Right lung (tissue), 5 donors: ENCODE measurements around the gene SCAMP2. TPM values are rescaled to one million over a fixed set of nuclear protein-coding genes. Genes with fewer than 3 reads are reported as not detected.

Source experiments
- DNase-seq, 2 donors: peaks; one replicate each; pipeline ENCODE4 v3.0.0-alpha.2; 2013
- polyA plus RNA-seq, 5 donors: library from polyadenylated mRNA; unstranded; fragments of 120-200 nt; gene quantifications; one replicate each; pipeline versions ENCODE4 v1.2.1 to v1.2.3, GENCODE V29; 2013; ENCODE audit warnings: inconsistent platforms in 1 of 5, low replicate concordance in 1 of 5; ENCODE audit not compliant: insufficient read length in 5 of 5, insufficient read depth in 1 of 5

Gene SCAMP2
- polyA plus RNA-seq, 5 donors = 41.9 to 64.1 (median 48.2) TPM

GRCh38 chr15:74864296-74864695 is 8.9 kb downstream of the SCAMP2 start:
- no peak for DNase-seq

GRCh38 chr15:74863239-74864056 is 9.7 kb downstream of the SCAMP2 start:
- DNase-seq = no peak

GRCh38 chr15:74858369-74858740 is 14.8 kb downstream of the SCAMP2 start:
- DNase-seq = no peak

- no peak for DNase-seq
Measured at GRCh38 chr15:74857671-74858368, 15.3 kb downstream of the SCAMP2 start.

GRCh38 chr15:74857082-74857655 is 16.0 kb downstream of the SCAMP2 start:
- no peak for DNase-seq

- no peak for DNase-seq
Measured at GRCh38 chr15:74856537-74856936, 16.6 kb downstream of the SCAMP2 start.

GRCh38 chr15:74855857-74856256 is 17.3 kb downstream of the SCAMP2 start:
- DNase-seq = no peak

- DNase-seq = no peak
Measured at GRCh38 chr15:74854453-74855022, 18.6 kb downstream of the SCAMP2 start.

GRCh38 chr15:74851960-74852359 is 21.2 kb downstream of the SCAMP2 start:
- DNase-seq = no peak

- DNase-seq = no peak
Measured at GRCh38 chr15:74850393-74850792, 22.8 kb downstream of the SCAMP2 start.

- no peak for DNase-seq
Measured at GRCh38 chr15:74847432-74847831, 25.7 kb downstream of the SCAMP2 start.

GRCh38 chr15:74845581-74845980 is 27.6 kb downstream of the SCAMP2 start:
- no peak for DNase-seq

GRCh38 chr15:74845208-74845568 is 28.0 kb downstream of the SCAMP2 start:
- DNase-seq = no peak

- DNase-seq = no peak
Measured at GRCh38 chr15:74844319-74845207, 28.6 kb downstream of the SCAMP2 start.

- no peak for DNase-seq
Measured at GRCh38 chr15:74843891-74844299, 29.3 kb downstream of the SCAMP2 start.

- DNase-seq = no peak
Measured at GRCh38 chr15:74843445-74843828, 29.7 kb downstream of the SCAMP2 start.

GRCh38 chr15:74842581-74843444 is 30.4 kb downstream of the SCAMP2 start, which contains the start of gene ULK3:
ULK3 (minus strand) TSS chr15:74843156; CDS start chr15:74843105, 51 bp downstream.
- peak; percentile 88 to 90 for DNase-seq

- no peak for DNase-seq
Measured at GRCh38 chr15:74841891-74842373, 31.2 kb downstream of the SCAMP2 start.

- no peak for DNase-seq
Measured at GRCh38 chr15:74840851-74841775, 32.1 kb downstream of the SCAMP2 start.
